Coronary artery (tissue), 2 donors: Measurements from ENCODE around the gene TBC1D4.

Source experiments
- DNase-seq: peaks from one replicate; pipeline ENCODE4 v3.0.0-alpha.2; 2017; ENCODE audit warnings: low spot score
- H3K27ac ChIP-seq, 2 donors: fragments of 200-600 bp; sonication (generic); one replicate each; pipeline ENCODE4 v1.5.1; 2016 to 2019
- H3K4me3 ChIP-seq: fragments of 200-600 bp; sonication (generic); 2 replicates; pipeline ENCODE4 v1.5.1; 2016; ENCODE audit warnings: mild to moderate bottlenecking, moderate library complexity
- CTCF ChIP-seq: fragments of 200-600 bp; sonication (generic); IDR thresholded peaks from one replicate; pipeline ENCODE4 v1.5.1; 2019; ENCODE audit warnings: antibody characterized with exemption

The TBC1D4 gene

GRCh38 chr13:75486146-75487062 is 4.4 kb upstream of the TBC1D4 start:
- Histone ChIP-seq H3K4me3 (no peak overlapping the region), H3K27ac (no peak overlapping the region)
- no peak for TF ChIP-seq CTCF
- DNase-seq = no peak

GRCh38 chr13:75485286-75486062 is 3.5 kb upstream of the TBC1D4 start:
- no peak for TF ChIP-seq CTCF
- H3K4me3 ChIP-seq = no peak overlapping the region
- no peak overlapping the region for H3K27ac ChIP-seq
- no peak for DNase-seq

- Histone ChIP-seq H3K4me3 (peak overlapping the region; percentile 95), H3K27ac (peak overlapping the region; percentile 31 to 85)
- no peak for TF ChIP-seq CTCF
- no peak for DNase-seq
Measured at GRCh38 chr13:75482820-75483079, 781 bp upstream of the TBC1D4 start.

GRCh38 chr13:75481176-75482069 is 546 bp downstream of the TBC1D4 start:
- peak overlapping the region; percentile 31 to 85 for H3K27ac ChIP-seq
- H3K4me3 ChIP-seq = peak overlapping the region; percentile 95
- DNase-seq = no peak
- TF ChIP-seq CTCF = no peak

- Histone ChIP-seq H3K4me3 (peak overlapping the region; percentile 95), H3K27ac (peak overlapping the region in 1 of 2 donors; percentile 85)
- DNase-seq = no peak
- no peak for TF ChIP-seq CTCF
Measured at GRCh38 chr13:75480671-75481175, 1.2 kb downstream of the TBC1D4 start.

GRCh38 chr13:75479102-75479740 is 2.7 kb downstream of the TBC1D4 start:
- no peak overlapping the region for H3K27ac ChIP-seq
- no peak overlapping the region for H3K4me3 ChIP-seq
- no peak for TF ChIP-seq CTCF
- DNase-seq = no peak
